Hepatocyte (in vitro differentiated cells): ENCODE data around the gene ITPR3. TPM values are rescaled to one million over a fixed set of nuclear protein-coding genes. Genes with fewer than 3 reads are reported as not detected.

Source experiments
- DNase-seq: peaks from one replicate; pipeline ENCODE4 v3.0.0-alpha.2; 2016; ENCODE audit warnings: low spot score
- H2AFZ ChIP-seq: fragments of 200-600 bp; sonication (generic); 2 replicates; pipeline ENCODE4 v1.6.0; 2016; ENCODE audit warnings: antibody characterized with exemption, mild to moderate bottlenecking
- H3K27ac ChIP-seq: fragments of 200-600 bp; sonication (generic); 2 replicates; pipeline ENCODE4 v1.5.1; 2016; ENCODE audit warnings: mild to moderate bottlenecking
- H3K27me3 ChIP-seq: fragments of 200-600 bp; sonication (generic); 2 replicates; pipeline ENCODE4 v1.6.1; 2016
- H3K36me3 ChIP-seq: fragments of 200-600 bp; sonication (generic); replicated peaks from 2 replicates; pipeline ENCODE4 v1.5.1; 2016; ENCODE audit warnings: low read depth; ENCODE audit not compliant: insufficient read depth
- H3K4me1 ChIP-seq: fragments of 200-600 bp; sonication (generic); 2 replicates; pipeline ENCODE4 v1.5.1; 2016; ENCODE audit warnings: mild to moderate bottlenecking, moderate library complexity; ENCODE audit not compliant: insufficient read depth
- H3K4me2 ChIP-seq: fragments of 200-600 bp; sonication (generic); 2 replicates; pipeline ENCODE4 v1.6.0; 2016
- H3K4me3 ChIP-seq: fragments of 200-600 bp; sonication (generic); 2 replicates; pipeline ENCODE4 v1.5.1; 2016; ENCODE audit warnings: mild to moderate bottlenecking
- H3K79me2 ChIP-seq: fragments of 200-600 bp; sonication (generic); 2 replicates; pipeline ENCODE4 v1.6.0; 2017; ENCODE audit warnings: mild to moderate bottlenecking
- H3K9me2 ChIP-seq: fragments of 200-600 bp; sonication (generic); replicated peaks from 2 replicates; pipeline ENCODE4 v1.6.0; 2017; ENCODE audit warnings: mild to moderate bottlenecking; ENCODE audit not compliant: insufficient read depth
- H3K9me3 ChIP-seq: fragments of 200-600 bp; sonication (generic); 2 replicates; pipeline ENCODE4 v1.5.1; 2016; ENCODE audit warnings: low read depth, mild to moderate bottlenecking
- H4K20me1 ChIP-seq: fragments of 200-600 bp; sonication (generic); 2 replicates; pipeline ENCODE4 v1.6.0; 2016; ENCODE audit warnings: mild to moderate bottlenecking; ENCODE audit not compliant: insufficient read depth, poor library complexity, severe bottlenecking
- EZH2 ChIP-seq: fragments of 200-600 bp; sonication (generic); IDR thresholded peaks from 2 replicates; pipeline ENCODE4 v1.6.1; 2016; ENCODE audit warnings: antibody characterized with exemption, mild to moderate bottlenecking, borderline replicate concordance
- EZH2phosphoT487 ChIP-seq: fragments of 200-600 bp; sonication (generic); IDR thresholded peaks from one replicate; pipeline ENCODE4 v1.6.1; 2018; ENCODE audit warnings: antibody characterized with exemption, mild to moderate bottlenecking, low read depth, moderate library complexity; ENCODE audit not compliant: unreplicated experiment, severe bottlenecking
- WGBS: methylation state at CpG from one replicate; pipeline ENCODE4 v1.1.6; 2016; ENCODE audit warnings: low lambda C conversion rate; ENCODE audit errors: missing lambda C conversion rate; 5-methylcytosine and 5-hydroxymethylcytosine counted together
- polyA plus RNA-seq: library from polyadenylated mRNA; unstranded; fragments of >200 nt; fragmentation: Nextera tagmentation; extraction: Ambion mirVana; gene quantifications from 2 replicates; pipeline ENCODE4 v1.2.1, GENCODE V29; 2016
- total RNA-seq: library from RNA; depleted of rRNA; stranded (reverse); fragments of >200 nt; gene quantifications from 2 replicates; pipeline ENCODE4 v1.2.3, GENCODE V29; 2014
- TF ChIP-seq, protein P1 (sequence below): fragments of 200-600 bp; sonication (generic); IDR thresholded peaks from 2 replicates; pipeline ENCODE4 v1.5.1; 2016; ENCODE audit warnings: antibody characterized with exemption, mild to moderate bottlenecking; ENCODE audit not compliant: poor library complexity

ITPR3 gene
- total and polyA plus RNA-seq, 2 experiments from 2014 or later = 16.5 to 39.6 TPM

DNA sequence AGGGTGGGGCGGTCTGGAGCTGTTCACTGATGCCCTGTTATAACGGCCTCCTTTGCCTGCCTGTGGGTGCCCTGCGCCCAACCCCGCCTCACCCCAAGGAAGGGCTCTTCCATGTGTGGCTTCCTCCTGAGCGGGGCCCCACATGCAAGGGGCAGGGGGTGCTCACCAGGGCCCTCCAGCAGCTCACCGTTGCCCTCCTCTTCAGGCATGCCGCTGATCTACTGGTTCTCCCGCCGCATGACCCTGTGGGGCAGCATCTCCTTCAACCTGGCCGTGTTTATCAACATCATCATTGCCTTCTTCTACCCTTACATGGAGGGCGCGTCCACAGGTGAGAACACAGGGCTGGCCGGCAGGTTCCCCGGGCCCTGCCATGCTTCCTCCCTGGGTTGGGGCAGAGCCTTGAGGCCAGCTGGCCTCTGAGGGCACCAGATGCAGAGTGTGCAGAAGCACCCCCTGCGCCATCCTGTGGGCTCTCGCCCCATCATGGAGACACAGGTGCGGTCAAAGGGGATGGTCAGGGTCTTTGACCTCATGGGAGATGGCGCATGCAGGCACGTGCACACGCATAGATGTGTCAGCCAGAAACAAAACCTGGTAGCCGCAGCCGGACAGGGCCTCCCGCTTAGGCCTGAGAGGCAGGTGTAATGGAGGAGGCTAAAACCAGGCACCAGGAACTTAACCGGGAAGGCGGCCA, 67.5 kb downstream of the ITPR3 start:
- TF ChIP-seq EZH2 (no peak), EZH2phosphoT487 (no peak)
- TF ChIP-seq, protein P1, sequence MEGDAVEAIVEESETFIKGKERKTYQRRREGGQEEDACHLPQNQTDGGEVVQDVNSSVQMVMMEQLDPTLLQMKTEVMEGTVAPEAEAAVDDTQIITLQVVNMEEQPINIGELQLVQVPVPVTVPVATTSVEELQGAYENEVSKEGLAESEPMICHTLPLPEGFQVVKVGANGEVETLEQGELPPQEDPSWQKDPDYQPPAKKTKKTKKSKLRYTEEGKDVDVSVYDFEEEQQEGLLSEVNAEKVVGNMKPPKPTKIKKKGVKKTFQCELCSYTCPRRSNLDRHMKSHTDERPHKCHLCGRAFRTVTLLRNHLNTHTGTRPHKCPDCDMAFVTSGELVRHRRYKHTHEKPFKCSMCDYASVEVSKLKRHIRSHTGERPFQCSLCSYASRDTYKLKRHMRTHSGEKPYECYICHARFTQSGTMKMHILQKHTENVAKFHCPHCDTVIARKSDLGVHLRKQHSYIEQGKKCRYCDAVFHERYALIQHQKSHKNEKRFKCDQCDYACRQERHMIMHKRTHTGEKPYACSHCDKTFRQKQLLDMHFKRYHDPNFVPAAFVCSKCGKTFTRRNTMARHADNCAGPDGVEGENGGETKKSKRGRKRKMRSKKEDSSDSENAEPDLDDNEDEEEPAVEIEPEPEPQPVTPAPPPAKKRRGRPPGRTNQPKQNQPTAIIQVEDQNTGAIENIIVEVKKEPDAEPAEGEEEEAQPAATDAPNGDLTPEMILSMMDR = no peak
- no peaks in the 10 kb centered on the region for H3K9me2 ChIP-seq
- no peaks in the 10 kb centered on the region for H3K9me3 ChIP-seq
- H3K27ac ChIP-seq = no peak overlapping the region
- H3K36me3 ChIP-seq = no peaks in the 10 kb centered on the region
- no peaks in the 10 kb centered on the region for H3K27me3 ChIP-seq
- no peak for DNase-seq
- no peak overlapping the region for H3K4me3 ChIP-seq
- H4K20me1 ChIP-seq = no peaks in the 10 kb centered on the region
- no peaks in the 10 kb centered on the region for H3K79me2 ChIP-seq
- 95% methylated on average over 25 of the region's 25 CpGs for WGBS
- H2AFZ ChIP-seq = no peak overlapping the region
- H3K4me1 ChIP-seq = no peaks in the 10 kb centered on the region
- no peak overlapping the region for H3K4me2 ChIP-seq

DNA sequence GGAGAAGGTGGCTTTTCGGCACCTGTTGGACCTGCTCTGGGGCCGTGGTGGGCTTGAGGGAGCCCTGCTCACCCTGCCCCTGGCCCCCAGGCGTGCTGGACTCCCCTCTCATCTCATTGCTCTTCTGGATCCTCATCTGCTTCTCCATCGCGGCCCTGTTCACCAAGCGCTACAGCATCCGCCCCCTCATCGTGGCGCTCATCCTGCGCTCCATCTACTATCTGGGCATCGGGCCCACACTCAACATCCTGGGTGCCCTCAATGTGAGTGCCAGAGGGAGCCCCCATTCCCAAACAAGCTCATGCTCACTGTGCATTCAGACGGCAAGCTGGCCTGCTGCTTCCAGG, 68.0 kb downstream of the ITPR3 start:
- Histone ChIP-seq H3K4me2 (no peak overlapping the region), H3K9me2 (no peaks in the 10 kb centered on the region), H3K4me3 (no peak overlapping the region), H3K27me3 (no peaks in the 10 kb centered on the region), H3K27ac (no peak overlapping the region), H3K4me1 (peaks cover 4% of the 10 kb centered on the region), H2AFZ (no peak overlapping the region), H3K9me3 (no peaks in the 10 kb centered on the region), H3K36me3 (no peaks in the 10 kb centered on the region), H3K79me2 (no peaks in the 10 kb centered on the region), H4K20me1 (no peaks in the 10 kb centered on the region)
- TF ChIP-seq EZH2phosphoT487 (no peak), EZH2 (no peak)
- TF ChIP-seq, protein P1 = no peak
- no peak for DNase-seq
- 88% methylated on average over 12 of the region's 12 CpGs for WGBS

DNA sequence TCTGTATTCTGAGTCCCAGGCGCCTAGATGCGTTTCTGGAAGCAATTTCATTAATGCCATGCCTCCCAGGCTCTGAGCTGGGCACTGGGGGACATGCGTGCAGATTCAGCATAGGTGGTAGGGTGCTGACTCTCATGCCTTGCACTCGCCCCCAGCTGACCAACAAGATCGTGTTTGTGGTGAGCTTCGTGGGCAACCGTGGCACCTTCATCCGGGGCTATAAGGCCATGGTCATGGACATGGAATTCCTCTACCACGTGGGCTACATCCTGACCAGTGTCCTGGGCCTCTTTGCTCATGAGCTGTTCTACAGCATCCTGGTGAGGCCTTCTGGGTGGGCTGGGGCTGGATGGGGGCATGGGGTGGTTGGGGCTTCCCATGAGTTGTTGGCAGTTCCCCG, 68.8 kb downstream of the ITPR3 start:
- no peak overlapping the region for H3K4me3 ChIP-seq

More for the DNA sequence above, 68.8 kb downstream of the ITPR3 start:
- Histone ChIP-seq H2AFZ (no peak overlapping the region), H3K9me2 (no peaks in the 10 kb centered on the region), H4K20me1 (no peaks in the 10 kb centered on the region), H3K4me1 (peaks cover 11% of the 10 kb centered on the region), H3K36me3 (no peaks in the 10 kb centered on the region), H3K9me3 (no peaks in the 10 kb centered on the region), H3K27ac (no peak overlapping the region), H3K79me2 (no peaks in the 10 kb centered on the region), H3K27me3 (no peaks in the 10 kb centered on the region), H3K4me2 (no peak overlapping the region)
- DNase-seq = no peak
- WGBS = 94% methylated on average over 10 of the region's 10 CpGs
- TF ChIP-seq EZH2phosphoT487 (no peak), EZH2 (no peak)
- TF ChIP-seq, protein P1 = no peak
